ENCODE results near the gene SLC5A12.

The SLC5A12 gene

GRCh38 chr11:26719289-26719973 lies 2.4 kb downstream of the SLC5A12 start:
- no peak for DNase-seq (ENCODE audit: low read depth)

GRCh38 chr11:26717771-26718170 lies 4.1 kb downstream of the SLC5A12 start:
- DNase-seq (ENCODE audit: low read depth) = no peak

GRCh38 chr11:26715133-26715532 lies 6.7 kb downstream of the SLC5A12 start:
- no peak for DNase-seq (ENCODE audit: low read depth)

GRCh38 chr11:26712497-26712896 lies 9.4 kb downstream of the SLC5A12 start:
- no peak for DNase-seq (ENCODE audit: low read depth)

GRCh38 chr11:26710489-26710888 lies 11.4 kb downstream of the SLC5A12 start:
- DNase-seq (ENCODE audit: low read depth) = no peak

- DNase-seq (ENCODE audit: low read depth) = no peak
Measured at GRCh38 chr11:26708736-26709456, 13.0 kb downstream of the SLC5A12 start.

- DNase-seq (ENCODE audit: low read depth) = no peak
Measured at GRCh38 chr11:26706181-26706580, 15.7 kb downstream of the SLC5A12 start.

GRCh38 chr11:26704249-26704648 lies 17.6 kb downstream of the SLC5A12 start:
- no peak for DNase-seq (ENCODE audit: low read depth)

GRCh38 chr11:26703411-26704191 lies 18.3 kb downstream of the SLC5A12 start:
- DNase-seq (ENCODE audit: low read depth) = no peak

GRCh38 chr11:26702406-26702805 lies 19.5 kb downstream of the SLC5A12 start:
- DNase-seq (ENCODE audit: low read depth) = no peak

- DNase-seq (ENCODE audit: low read depth) = no peak
Measured at GRCh38 chr11:26700574-26701235, 21.2 kb downstream of the SLC5A12 start.

GRCh38 chr11:26698224-26698623 lies 23.6 kb downstream of the SLC5A12 start:
- no peak for DNase-seq (ENCODE audit: low read depth)

GRCh38 chr11:26696330-26696729 lies 25.5 kb downstream of the SLC5A12 start:
- no peak for DNase-seq (ENCODE audit: low read depth)

- DNase-seq (ENCODE audit: low read depth) = no peak
Measured at GRCh38 chr11:26688701-26689100, 33.2 kb downstream of the SLC5A12 start.

- no peak for DNase-seq (ENCODE audit: low read depth)
Measured at GRCh38 chr11:26687351-26687750, 34.5 kb downstream of the SLC5A12 start.

- DNase-seq (ENCODE audit: low read depth) = no peak
Measured at GRCh38 chr11:26677566-26677965, 44.3 kb downstream of the SLC5A12 start.

- no peak for DNase-seq (ENCODE audit: low read depth)
Measured at GRCh38 chr11:26676641-26677040, 45.2 kb downstream of the SLC5A12 start.

- no peak for DNase-seq (ENCODE audit: low read depth)
Measured at GRCh38 chr11:26675233-26675928, 46.5 kb downstream of the SLC5A12 start.

- no peak for DNase-seq (ENCODE audit: low read depth)
Measured at GRCh38 chr11:26665946-26666345, 55.9 kb downstream of the SLC5A12 start.

GRCh38 chr11:26665036-26665435 lies 56.8 kb downstream of the SLC5A12 start:
- no peak for DNase-seq (ENCODE audit: low read depth)

- no peak for DNase-seq (ENCODE audit: low read depth)
Measured at GRCh38 chr11:26662916-26663315, 58.9 kb downstream of the SLC5A12 start.

- no peak for DNase-seq (ENCODE audit: low read depth)
Measured at GRCh38 chr11:26655287-26655686, 66.6 kb downstream of the SLC5A12 start.

Measured in activated T-helper 1 cell treated with Interleukin-2 at 50 U/mL for 16 hours (primary cell).